ENCODE data around the gene SLAMF1. TPM values are rescaled to one million over a fixed set of nuclear protein-coding genes. Genes with fewer than 3 reads are reported as not detected.

Gene SLAMF1
- total RNA-seq, 1 donor from 2014 or later = not detected

- Histone ChIP-seq H3K9me3 (no peaks in the 10 kb centered on the region), H3K36me3 (no peaks in the 10 kb centered on the region), H3K27ac (no peak overlapping the region), H3K4me1 (no peaks in the 10 kb centered on the region), H3K4me3 (no peak overlapping the region), H3K27me3 (no peaks in the 10 kb centered on the region)
- no peak for DNase-seq (ENCODE audit: low spot score in 2 of 2)
- TF ChIP-seq CTCF (IDR thresholded peaks at IDR 0.05) = no peak
- intact Hi-C loops (cut with DNase I) = no loop called here
Observed at GRCh38 chr1:160623227-160623633, 23.6 kb downstream of the SLAMF1 start.

- intact Hi-C loops (cut with DNase I) = no loop called here
- no peaks in the 10 kb centered on the region for H3K9me3 ChIP-seq
Observed at GRCh38 chr1:160622501-160623226, 24.2 kb downstream of the SLAMF1 start.

DNA sequence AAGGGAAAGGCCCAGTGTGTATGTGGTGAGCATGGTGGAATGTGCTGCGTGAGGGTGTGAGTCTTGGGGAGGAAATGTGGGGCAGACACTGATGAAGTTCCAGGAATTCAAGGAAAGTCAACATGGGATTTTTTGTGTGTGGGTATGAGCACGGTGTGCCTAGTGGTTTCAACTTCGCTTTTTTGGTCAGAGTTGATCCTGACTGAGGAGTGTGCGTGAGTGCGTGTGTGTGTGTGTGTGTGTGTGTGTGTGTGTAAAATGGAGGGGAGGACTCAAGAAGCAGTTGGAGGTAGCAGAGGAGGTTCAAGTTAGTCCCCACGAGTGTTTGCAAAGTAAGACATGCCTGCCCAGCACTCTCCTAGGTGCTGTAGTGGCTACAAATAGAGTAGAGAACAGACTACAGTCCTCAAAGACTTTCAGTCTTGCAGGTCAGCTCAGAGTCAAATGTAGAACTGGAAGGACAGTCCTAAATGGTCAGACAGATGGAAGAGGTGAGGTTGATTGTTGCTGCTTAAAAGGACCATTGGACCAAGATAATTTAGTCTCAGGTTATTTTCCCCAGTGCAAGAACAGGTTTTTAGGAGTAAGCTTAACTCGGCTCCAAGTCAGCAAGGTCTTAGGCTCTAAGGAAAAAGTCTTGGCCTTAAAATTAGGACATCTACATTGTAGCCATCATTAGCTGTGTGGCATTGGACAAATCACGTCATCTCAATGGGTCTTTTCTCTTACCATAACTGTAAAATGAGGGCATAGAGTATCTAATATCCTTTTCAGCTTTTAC is 25.0 kb downstream of the SLAMF1 start:
- no peak for TF ChIP-seq CTCF (IDR thresholded peaks at IDR 0.05)
- H3K9me3 ChIP-seq = no peaks in the 10 kb centered on the region
- no peaks in the 10 kb centered on the region for H3K27me3 ChIP-seq
- intact Hi-C loops (cut with DNase I) = no loop called here
- H3K4me3 ChIP-seq = no peak overlapping the region
- no peaks in the 10 kb centered on the region for H3K36me3 ChIP-seq
- no peak overlapping the region for H3K27ac ChIP-seq
- DNase-seq (ENCODE audit: low spot score in 2 of 2) = no peak
- H3K4me1 ChIP-seq = no peaks in the 10 kb centered on the region

More at GRCh38 chr1:160622501-160623226, 24.2 kb downstream of the SLAMF1 start:
- Histone ChIP-seq H3K36me3 (no peaks in the 10 kb centered on the region), H3K27me3 (no peaks in the 10 kb centered on the region), H3K27ac (no peak overlapping the region), H3K4me3 (no peak overlapping the region), H3K4me1 (no peaks in the 10 kb centered on the region)
- DNase-seq (ENCODE audit: low spot score in 2 of 2) = no peak
- no peak for TF ChIP-seq CTCF (IDR thresholded peaks at IDR 0.05)

- no peak for DNase-seq (ENCODE audit: low spot score in 2 of 2)
- intact Hi-C loops (cut with DNase I) = no loop called here
- TF ChIP-seq CTCF (IDR thresholded peaks at IDR 0.05) = no peak
- Histone ChIP-seq H3K36me3 (no peaks in the 10 kb centered on the region), H3K27ac (no peak overlapping the region), H3K4me1 (no peaks in the 10 kb centered on the region), H3K9me3 (no peaks in the 10 kb centered on the region), H3K27me3 (no peaks in the 10 kb centered on the region), H3K4me3 (no peak overlapping the region)
Observed at GRCh38 chr1:160620942-160621632, 25.8 kb downstream of the SLAMF1 start.

DNA sequence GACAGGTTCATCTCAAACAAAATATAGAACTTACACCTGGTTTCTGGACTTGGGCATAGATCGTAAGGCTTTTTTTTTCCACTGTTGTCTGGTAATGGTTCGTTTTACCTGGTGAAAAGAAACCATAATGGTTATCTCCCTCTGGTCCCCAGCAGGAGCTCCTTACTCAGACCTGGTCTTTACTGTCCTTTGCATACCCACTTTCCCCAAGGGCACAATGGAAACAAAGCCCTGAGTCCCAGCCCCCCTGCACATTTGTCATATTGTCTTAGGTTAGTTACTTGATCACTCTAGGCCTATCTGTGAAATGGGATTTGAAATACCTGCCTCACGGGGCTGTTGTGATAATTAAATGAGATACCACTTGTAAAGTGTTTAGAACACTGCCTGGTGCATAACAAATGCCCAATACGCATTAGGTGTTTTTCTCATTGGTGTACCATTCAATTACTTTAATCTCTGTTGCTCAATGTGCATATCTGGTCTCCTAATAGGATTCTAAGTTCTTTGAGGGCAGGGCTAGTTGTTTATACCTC is 27.0 kb downstream of the SLAMF1 start:
- Histone ChIP-seq H3K27me3 (no peaks in the 10 kb centered on the region), H3K27ac (no peak overlapping the region), H3K4me3 (no peak overlapping the region), H3K9me3 (no peaks in the 10 kb centered on the region), H3K4me1 (no peaks in the 10 kb centered on the region), H3K36me3 (no peaks in the 10 kb centered on the region)
- intact Hi-C loops (cut with DNase I) = no loop called here
- TF ChIP-seq CTCF (IDR thresholded peaks at IDR 0.05) = no peak
- no peak for DNase-seq (ENCODE audit: low spot score in 2 of 2)
